Skin epidermis (tissue), 12 donors: ENCODE results near the gene CIITA.

Source experiments
- H3K27ac ChIP-seq, 21 experiments: fragments of 200-600 bp; sonication (generic) in 11 of 21; one replicate each; pipeline ENCODE4 v1.5.0; 2020; ENCODE audit warnings: mild to moderate bottlenecking in 3 of 21, inconsistent platforms in 2 of 21, moderate library complexity in 2 of 21
- H3K4me3 ChIP-seq, 7 experiments: fragments of 200-600 bp; sonication (generic) in 2 of 7; one replicate each; pipeline ENCODE4 v1.5.0; 2020; ENCODE audit warnings: inconsistent platforms in 2 of 7, mild to moderate bottlenecking in 2 of 7, moderate library complexity in 1 of 7

The CIITA gene

DNA sequence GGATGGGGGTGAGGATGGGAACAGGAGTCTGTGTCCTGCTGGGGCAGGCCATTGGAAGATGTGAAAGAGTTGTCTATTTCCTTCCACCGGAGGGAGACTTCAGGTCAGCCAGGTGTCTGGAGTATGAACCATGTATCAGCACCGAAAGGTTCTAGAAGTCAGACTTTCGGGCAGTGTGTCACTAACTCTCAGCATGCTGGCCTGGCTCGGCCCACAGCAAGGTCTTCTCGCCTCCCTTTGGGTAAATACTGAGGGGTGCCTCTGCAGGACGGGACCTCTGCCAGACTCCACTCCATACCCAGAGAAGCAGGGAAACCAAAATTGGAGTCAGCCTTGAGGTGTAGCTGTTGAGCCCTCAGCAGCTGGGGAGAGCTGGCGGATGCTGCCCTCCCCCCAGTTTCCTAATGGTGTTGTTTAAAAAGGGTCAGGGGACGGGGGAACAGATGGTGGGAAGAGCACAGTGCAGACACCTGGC, 507 bp downstream of the CIITA start:
- Histone ChIP-seq H3K4me3 (peak overlapping the region; percentile 42 to 61 (median 49)), H3K27ac (peak overlapping the region in 20 of 21 experiments; percentile 10 to 91 (median 72))

DNA sequence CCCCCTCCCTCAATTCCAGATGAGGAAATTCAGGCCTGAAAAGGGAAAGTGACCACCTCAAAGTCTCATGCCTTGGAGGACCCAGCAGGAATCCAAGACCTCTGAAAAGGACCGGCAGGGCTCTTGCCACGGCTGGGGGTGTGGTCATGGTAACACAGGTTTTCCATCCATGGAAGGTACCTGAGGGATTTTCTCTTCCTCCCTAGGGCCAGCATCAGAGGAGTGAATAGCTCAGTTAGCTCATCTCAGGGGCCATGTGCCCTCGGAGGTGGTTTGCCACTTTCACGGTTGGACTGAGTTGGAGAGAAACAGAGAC, 1.3 kb downstream of the CIITA start:
- peak overlapping the region; percentile 42 to 61 (median 49) for H3K4me3 ChIP-seq
- H3K27ac ChIP-seq = peak overlapping the region in 18 of 21 experiments; percentile 57 to 91 (median 73)

DNA sequence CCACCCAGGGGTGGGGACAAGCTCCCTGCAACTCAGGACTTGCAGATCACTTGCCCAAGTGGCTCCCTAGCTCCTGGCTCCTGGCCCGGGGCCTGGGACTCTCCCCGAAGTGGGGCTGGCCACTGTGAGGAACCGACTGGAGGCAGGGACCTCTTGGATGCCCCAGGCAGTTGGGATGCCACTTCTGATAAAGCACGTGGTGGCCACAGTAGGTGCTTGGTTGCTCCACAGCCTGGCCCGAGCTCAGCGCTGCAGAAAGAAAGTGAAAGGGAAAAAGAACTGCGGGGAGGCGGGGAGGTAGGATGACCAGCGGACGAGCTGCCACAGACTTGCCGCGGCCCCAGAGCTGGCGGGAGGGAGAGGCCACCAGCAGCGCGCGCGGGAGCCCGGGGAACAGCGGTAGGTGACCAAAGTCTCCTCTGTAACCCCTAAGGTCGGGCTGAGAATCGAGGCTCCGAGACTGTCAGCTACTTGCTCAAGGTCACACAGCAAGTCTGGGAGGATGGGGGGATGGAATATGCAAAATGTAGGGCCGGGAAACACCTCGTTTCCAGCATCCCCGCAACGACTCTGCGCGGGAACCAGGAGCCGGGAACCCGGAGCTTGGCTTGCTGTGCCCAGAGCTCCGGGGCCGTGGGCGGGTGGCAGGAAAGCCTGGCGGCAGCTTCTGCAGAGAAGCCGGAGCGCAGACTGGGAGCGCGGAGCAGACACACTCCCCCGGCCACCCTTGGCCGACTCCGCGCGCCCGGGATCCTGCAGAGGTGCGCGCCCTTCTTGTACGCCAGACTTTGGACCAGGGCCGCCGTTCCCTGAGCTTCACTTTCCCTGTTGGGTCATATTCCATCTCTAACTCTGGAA, 1.9 kb downstream of the CIITA start:
- H3K4me3 ChIP-seq = peak overlapping the region; percentile 42 to 61 (median 49)
- peak overlapping the region in 20 of 21 experiments; percentile 24 to 91 (median 73) for H3K27ac ChIP-seq

DNA sequence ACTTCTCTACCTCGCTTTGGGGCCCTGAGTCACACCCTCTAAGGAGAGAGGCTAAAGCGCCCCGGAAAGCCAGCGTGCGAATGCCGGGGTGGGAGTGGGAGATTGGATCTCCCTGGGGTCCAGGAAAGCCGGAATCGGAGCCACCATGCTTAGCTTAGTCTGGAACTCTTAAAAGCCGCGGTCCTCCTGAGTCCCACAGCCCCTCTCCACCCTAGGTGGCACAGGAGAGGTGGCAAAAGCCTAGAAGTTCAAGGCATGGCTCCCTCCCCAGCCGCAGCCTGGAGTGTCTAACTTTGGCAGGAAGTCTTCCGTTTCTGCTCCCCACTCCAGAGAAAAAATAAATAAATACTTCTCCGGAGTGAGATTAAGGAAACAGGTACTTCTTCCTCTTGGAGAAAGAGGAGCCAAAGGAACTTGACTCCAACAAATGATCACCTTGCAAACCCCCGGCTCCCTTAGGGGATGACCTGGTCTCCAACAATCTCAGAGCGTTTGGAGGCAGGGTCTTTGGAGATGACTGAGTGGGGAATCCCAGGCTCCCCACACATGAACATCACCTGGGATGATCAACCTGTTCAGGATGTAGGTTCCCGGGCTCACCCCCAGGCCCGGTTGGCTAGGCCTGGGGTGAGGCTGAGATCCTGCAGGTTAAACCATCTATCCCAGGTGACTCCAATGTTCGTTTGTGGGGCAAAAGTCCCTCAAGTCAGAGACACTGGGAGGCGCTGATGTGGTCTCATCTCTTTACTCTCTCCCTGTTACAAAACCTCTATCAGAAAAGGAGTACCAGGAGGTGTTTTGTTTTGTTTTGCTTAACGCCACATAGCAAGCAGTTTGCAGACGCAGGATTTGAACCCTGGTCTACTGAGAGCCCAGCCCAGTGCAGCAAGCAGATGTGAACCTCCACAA, 2.9 kb downstream of the CIITA start:
- H3K4me3 ChIP-seq = peak overlapping the region; percentile 42 to 61 (median 49)
- H3K27ac ChIP-seq = peak overlapping the region in 20 of 21 experiments; percentile 15 to 91 (median 73)

GRCh38 chr16:10880594-10881452, 3.8 kb downstream of the CIITA start:
- Histone ChIP-seq H3K4me3 (peak overlapping the region in 5 of 7 experiments; percentile 46 to 61 (median 57)), H3K27ac (peak overlapping the region in 16 of 21 experiments; percentile 33 to 91 (median 76))

- H3K27ac ChIP-seq = peak overlapping the region in 2 of 21 experiments; percentile 56 to 91
Measured at GRCh38 chr16:10881479-10882030, 4.6 kb downstream of the CIITA start.

DNA sequence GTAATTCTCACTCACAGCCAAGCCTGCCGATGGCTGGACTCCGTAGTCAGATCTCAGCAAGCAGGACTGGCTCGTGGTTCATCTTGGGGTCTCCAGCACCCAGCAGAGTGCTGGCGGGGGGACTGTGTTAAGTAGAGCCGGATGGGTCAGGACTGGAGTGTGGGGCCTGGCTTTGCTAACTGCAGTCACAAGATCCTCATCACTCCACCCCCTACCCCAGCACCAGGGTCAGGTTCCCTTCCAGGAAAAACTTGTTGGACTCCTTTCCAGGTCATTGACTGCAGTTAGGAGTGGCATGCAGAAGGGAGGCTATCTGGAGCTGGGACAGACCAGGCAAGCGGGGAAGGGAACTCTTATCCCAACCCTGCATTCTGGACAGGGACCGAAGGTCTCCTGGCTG, 6.0 kb downstream of the CIITA start:
- no peak overlapping the region for H3K27ac ChIP-seq
- no peak overlapping the region for H3K4me3 ChIP-seq

More at GRCh38 chr16:10881479-10882030, 4.6 kb downstream of the CIITA start:
- H3K4me3 ChIP-seq = no peak overlapping the region

DNA sequence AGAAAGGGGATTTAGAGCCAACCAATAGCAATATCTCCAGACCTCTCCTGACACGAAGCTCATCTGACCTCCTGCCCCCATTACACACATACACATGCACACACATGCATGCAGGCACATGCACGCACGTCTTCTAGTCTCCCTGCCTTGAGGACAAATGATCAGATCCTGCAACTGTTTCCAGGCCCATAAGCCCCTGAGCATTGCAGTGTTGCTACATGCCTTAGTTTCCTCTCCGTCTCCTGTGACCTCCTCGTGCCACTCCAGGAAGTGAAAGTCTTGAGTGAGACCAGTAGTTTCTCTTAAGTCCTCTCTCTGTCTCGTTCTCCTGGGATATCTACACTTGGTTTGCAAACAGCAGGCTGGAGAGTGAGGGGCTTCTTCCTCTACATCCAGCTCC, 8.2 kb downstream of the CIITA start:
- Histone ChIP-seq H3K27ac (peak overlapping the region in 1 of 21 experiments; percentile 16), H3K4me3 (no peak overlapping the region)

GRCh38 chr16:10888320-10888937, 11.4 kb downstream of the CIITA start:
- H3K27ac ChIP-seq = peak overlapping the region in 5 of 21 experiments; percentile 27 to 47 (median 34)
- H3K4me3 ChIP-seq = no peak overlapping the region

- Histone ChIP-seq H3K27ac (peak overlapping the region in 1 of 21 experiments; percentile 36), H3K4me3 (no peak overlapping the region)
Measured at GRCh38 chr16:10889855-10890254, 12.9 kb downstream of the CIITA start.

DNA sequence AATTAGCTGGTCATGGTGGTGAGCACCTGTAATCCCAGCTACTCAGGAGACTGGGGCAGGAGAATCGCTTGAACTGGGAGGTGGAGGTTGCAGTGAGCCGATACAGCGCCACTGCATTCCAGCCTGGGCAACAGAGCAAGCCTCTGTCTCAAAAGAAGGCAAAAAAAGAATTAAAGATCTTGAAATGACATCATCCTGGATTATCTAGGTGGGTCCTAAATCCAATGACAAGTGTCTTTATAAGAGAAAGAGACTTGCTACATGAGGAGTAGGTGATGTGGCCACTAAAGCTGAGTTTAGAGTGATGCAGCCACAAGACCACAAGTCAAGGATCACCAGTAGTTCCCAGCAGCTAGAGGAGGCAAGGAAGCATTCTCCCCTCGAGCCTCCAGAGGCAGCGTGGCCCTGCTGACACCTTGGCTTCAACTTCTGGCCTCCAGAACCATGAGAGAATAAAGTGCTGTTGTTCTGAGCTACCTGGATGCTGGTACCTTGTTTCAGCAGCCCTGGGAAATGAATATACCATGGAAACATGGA, 15.8 kb downstream of the CIITA start:
- Histone ChIP-seq H3K4me3 (no peak overlapping the region), H3K27ac (no peak overlapping the region)

GRCh38 chr16:10895053-10895946, 18.3 kb downstream of the CIITA start:
- H3K27ac ChIP-seq = peak overlapping the region in 1 of 21 experiments; percentile 6

DNA sequence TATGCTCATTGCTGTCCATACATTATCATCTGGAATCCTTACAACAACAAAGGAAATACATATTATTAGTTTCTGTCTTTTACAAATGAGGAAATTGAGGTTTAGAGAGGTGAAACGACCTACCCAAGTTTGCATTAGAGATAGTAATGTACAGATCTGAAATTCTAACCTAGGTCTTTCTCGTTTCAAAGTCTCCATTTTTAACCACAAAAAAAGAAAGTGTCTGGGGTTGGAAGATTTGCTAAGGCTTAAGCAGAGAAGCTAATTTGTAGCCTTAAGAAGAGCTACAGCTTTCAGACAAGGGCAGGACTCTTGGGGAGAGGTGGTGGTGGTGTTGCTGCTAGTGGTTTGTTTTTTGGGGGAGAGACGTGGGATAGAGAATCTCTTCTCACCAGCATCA, 19.2 kb downstream of the CIITA start:
- no peak overlapping the region for H3K4me3 ChIP-seq
- H3K27ac ChIP-seq = peak overlapping the region in 3 of 21 experiments; percentile 6 to 72 (median 13)

More at GRCh38 chr16:10895053-10895946, 18.3 kb downstream of the CIITA start:
- no peak overlapping the region for H3K4me3 ChIP-seq

- H3K4me3 ChIP-seq = no peak overlapping the region
- H3K27ac ChIP-seq = peak overlapping the region in 4 of 21 experiments; percentile 6 to 72 (median 18)
Measured at GRCh38 chr16:10896723-10897122, 19.7 kb downstream of the CIITA start.

DNA sequence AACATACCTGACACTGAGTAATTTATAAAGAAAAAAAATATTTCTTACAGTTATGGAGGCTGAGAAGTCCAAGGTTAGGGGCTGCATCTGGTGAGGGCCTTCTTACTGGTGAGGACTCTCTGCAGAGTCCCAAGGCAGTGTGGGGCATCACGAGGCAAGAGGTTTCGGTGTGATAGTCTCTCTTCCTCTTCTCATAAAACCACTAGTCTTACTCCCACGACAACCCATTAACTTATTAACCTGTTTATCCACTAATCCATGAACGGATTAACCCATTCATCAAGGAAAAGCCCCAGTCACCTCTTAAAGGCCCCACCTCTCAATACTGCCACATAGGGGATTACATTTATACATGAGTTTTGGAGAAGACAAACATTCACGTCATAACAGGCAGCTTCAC, 20.1 kb downstream of the CIITA start:
- H3K27ac ChIP-seq = peak overlapping the region in 3 of 21 experiments; percentile 13 to 72 (median 23)
- H3K4me3 ChIP-seq = no peak overlapping the region

GRCh38 chr16:10902999-10903398, 26.0 kb downstream of the CIITA start:
- no peak overlapping the region for H3K27ac ChIP-seq

DNA sequence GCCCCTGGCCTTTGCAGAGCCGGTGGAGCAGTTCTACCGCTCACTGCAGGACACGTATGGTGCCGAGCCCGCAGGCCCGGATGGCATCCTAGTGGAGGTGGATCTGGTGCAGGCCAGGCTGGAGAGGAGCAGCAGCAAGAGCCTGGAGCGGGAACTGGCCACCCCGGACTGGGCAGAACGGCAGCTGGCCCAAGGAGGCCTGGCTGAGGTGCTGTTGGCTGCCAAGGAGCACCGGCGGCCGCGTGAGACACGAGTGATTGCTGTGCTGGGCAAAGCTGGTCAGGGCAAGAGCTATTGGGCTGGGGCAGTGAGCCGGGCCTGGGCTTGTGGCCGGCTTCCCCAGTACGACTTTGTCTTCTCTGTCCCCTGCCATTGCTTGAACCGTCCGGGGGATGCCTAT, 29.5 kb downstream of the CIITA start:
- Histone ChIP-seq H3K27ac (no peak overlapping the region), H3K4me3 (no peak overlapping the region)

More at GRCh38 chr16:10902999-10903398, 26.0 kb downstream of the CIITA start:
- H3K4me3 ChIP-seq = no peak overlapping the region
